Adrenal gland (tissue), 19 donors: ENCODE results near the gene PRR18. TPM values are rescaled to one million over a fixed set of nuclear protein-coding genes. Genes with fewer than 3 reads are reported as not detected.

Experiments used
- DNase-seq, 7 donors: peaks; one replicate each; pipeline ENCODE4 v3.0.0-alpha.2; 2019 to 2020
- H3K27ac ChIP-seq, 5 donors: fragments of 200-600 bp; sonication (generic) in 4 of 5; 1 replicate in 3 of 5; 2 replicates in 2 of 5; pipeline versions ENCODE4 v1.5.1 to v1.8.0; 2016 to 2020; ENCODE audit warnings: mild to moderate bottlenecking in 1 of 5
- H3K27me3 ChIP-seq: fragments of 200-600 bp; 2 replicates; pipeline ENCODE4 v1.8.0; 2021
- H3K36me3 ChIP-seq, 2 donors: fragments of 200-600 bp; replicated peaks in 1 of 2; 1 replicate in 1 of 2; 2 replicates in 1 of 2; pipeline versions ENCODE4 v1.5.1 to v1.8.0; 2018 to 2022
- H3K4me1 ChIP-seq, 2 donors: fragments of 200-600 bp; replicated peaks in 1 of 2; 1 replicate in 1 of 2; 2 replicates in 1 of 2; pipeline versions ENCODE4 v1.5.1 to v1.8.0; 2018 to 2021
- H3K4me3 ChIP-seq, 4 donors: fragments of 200-600 bp; sonication (generic) in 3 of 4; one replicate each; pipeline ENCODE4 v1.5.1; 2016 to 2018
- H3K9me3 ChIP-seq, 3 donors: fragments of 200-600 bp; sonication (generic) in 1 of 3; replicated peaks in 1 of 3; 1 replicate in 2 of 3; 2 replicates in 1 of 3; pipeline versions ENCODE4 v1.5.1 to v1.8.0; 2016 to 2021
- POLR2A ChIP-seq, 2 donors: fragments of 450-650 bp; IDR thresholded peaks; one replicate each; pipeline ENCODE4 v1.6.1; 2017; ENCODE audit warnings: antibody characterized with exemption in 2 of 2, mild to moderate bottlenecking in 2 of 2, moderate library complexity in 1 of 2
- WGBS, 4 donors: extraction: QIAGEN DNeasy Blood & Tissue Kit in 2 of 4; methylation state at CpG; one replicate each; pipeline versions ENCODE4 v1.1.5 to v1.1.7; 2013 to 2017; 5-methylcytosine and 5-hydroxymethylcytosine counted together
- intact Hi-C, 2 donors: fragments of 100-400 bp; cut with DNase I; formaldehyde crosslinking; loops; one replicate each; pipeline versions ENCODE4 v1.14.1 to v1.15.0; 2022 to 2023
- long read RNA-seq, 10 donors: library from polyadenylated mRNA in 3 of 10; unstranded in 2 of 10; stranded (forward) in 1 of 10; transcript quantifications; one replicate each; pipeline ENCODE4 v2.0.0 and lab custom pipeline, GENCODE V29; 2021 to 2026
- polyA plus RNA-seq, 3 donors: library from polyadenylated mRNA; stranded (reverse); fragments of 200-250 nt in 2 of 3; fragments of 350-450 nt in 1 of 3; fragmentation: Illumina TruSeq in 1 of 3; extraction: RNeasy Lipid Tissue Mini Kit (QIAGEN cat#74804) in 1 of 3; gene quantifications; one replicate each; pipeline ENCODE4 v1.2.3, GENCODE V29; 2013 to 2014
- total RNA-seq, 9 donors: library from RNA; depleted of rRNA in 4 of 9; stranded (reverse); fragments of >200 nt in 4 of 9; fragments of 120-200 nt in 1 of 9; fragmentation: NEBNext Ultra II Directional in 1 of 9; extraction: Animal tissue kit (Norgen Biotek cat#: 25700) in 1 of 9; gene quantifications; one replicate each; pipeline versions ENCODE4 v1.1.0 to v1.2.4, GENCODE V29; 2013 to 2023
- TF ChIP-seq, protein P1 (sequence below), 6 experiments: fragments of 450-650 bp in 4 of 6; fragments of 200-600 bp in 2 of 6; sonication (generic) in 1 of 6; IDR thresholded peaks; 1 replicate in 5 of 6; 2 replicates in 1 of 6; pipeline versions ENCODE4 v1.5.1 to v1.8.0; 2016 to 2021; ENCODE audit warnings: antibody characterized with exemption in 6 of 6, mild to moderate bottlenecking in 2 of 6, moderate library complexity in 1 of 6
- donor health status: healthy with polysubstance abuse.
- donor health status: Bipolar disorder and iron deficiency.
- donor health status: DM: yes; HTN: yes; CAD: no.
- donor health status: DM: no; HTN: no; CAD: no.
- donor health status: DM: no; HTN: no; CAD: no.
- donor health status: DM: yes; HTN: yes; CAD: no.

The PRR18 gene, protein sequence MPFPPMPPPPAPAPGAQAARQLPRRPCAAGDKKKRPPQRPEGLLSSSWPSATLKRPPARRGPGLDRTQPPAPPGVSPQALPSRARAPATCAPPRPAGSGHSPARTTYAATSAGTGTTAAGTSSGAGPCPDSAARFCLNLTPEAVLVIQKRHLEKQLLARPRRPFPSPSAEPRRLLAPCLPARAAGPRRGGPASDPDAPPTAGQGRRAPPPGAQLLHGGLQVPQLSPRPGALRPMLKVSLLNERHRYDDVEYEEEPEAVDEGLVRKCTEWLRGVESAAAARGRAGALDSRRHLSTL
- under 1 TPM in 2 of 9 donors, not detected in 7; 0.07 to 0.60 TPM for total RNA-seq
- polyA plus RNA-seq, result under 1 TPM in 1 of 3 donors, not detected in 2; 0.07 TPM
- long read RNA-seq, donor 1, result 0 reads
- long read RNA-seq, donor 2, result 0 reads
- long read RNA-seq, donor 3, result 0 reads
- long read RNA-seq, donor 4, result 0 reads
- long read RNA-seq, donor 5, result 0 reads
- long read RNA-seq, donor 6, result 0 reads
- long read RNA-seq, donor 7, result 0 reads
- long read RNA-seq, donor 8, result 0 reads
- long read RNA-seq, donor 9, result 0 reads
- long read RNA-seq, donor 10, result 0 reads

DNA sequence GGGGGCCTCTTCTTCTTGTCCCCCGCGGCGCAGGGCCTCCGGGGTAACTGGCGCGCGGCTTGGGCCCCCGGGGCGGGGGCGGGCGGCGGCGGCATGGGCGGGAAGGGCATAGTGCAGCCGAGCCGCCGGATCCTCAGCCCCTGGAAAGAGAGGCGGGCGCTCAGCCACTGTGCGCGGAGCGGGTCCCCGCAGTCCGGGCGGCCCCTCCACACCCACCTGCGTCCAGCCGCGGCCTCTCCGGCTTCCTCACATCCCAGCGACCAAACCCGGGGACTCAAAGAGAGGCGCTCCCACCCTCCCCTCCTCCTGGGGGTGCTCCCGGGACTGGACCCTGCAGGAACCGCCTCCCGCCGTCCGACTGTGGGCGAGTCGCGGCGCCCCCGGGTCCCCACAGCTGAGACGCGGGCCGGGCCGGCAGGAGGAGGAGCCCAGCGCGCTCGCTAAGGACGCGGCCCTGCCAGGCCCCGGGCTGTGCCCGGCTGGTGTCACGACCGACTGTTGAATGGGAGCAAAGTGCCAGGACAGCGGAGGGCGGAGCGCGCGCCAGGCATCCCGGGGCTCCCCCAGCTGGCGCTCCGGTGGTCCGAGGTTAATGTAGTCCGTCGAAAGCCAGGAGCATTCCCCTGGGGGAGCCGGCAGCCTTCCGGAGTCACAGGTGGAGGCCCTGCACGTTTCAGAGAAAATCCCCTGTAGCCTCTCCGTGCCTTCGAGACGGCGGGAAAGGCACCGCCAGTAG is at the start of gene PRR18:
PRR18 (minus strand) TSS at position 360 of the 736 bp plus-strand sequence; CDS start at position 110, 250 bp downstream.
- WGBS, 4 donors, result 1 to 11% (median 5%) methylated on average over 27 to 74 of the region's 74 CpGs

DNA sequence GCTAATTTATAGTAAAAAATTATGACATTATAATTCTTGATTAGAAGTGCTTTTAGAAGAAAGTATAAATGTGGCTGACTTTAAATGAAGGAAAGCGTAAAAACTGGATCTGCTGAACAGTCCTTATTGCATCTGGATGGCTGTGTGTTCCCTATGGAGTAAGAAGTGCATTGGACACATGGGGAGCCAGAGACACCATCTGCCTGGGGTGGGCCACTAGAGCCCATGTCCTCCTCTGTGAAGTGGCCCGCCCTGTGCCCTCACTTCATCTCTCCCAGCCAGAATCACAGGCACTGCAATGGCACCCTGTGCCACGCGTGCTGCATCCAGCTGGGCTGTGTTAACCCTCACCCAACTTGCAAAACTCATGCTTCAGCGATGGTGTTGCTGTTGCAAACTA is 47.4 kb upstream of the PRR18 start:
- TF ChIP-seq, protein P1, sequence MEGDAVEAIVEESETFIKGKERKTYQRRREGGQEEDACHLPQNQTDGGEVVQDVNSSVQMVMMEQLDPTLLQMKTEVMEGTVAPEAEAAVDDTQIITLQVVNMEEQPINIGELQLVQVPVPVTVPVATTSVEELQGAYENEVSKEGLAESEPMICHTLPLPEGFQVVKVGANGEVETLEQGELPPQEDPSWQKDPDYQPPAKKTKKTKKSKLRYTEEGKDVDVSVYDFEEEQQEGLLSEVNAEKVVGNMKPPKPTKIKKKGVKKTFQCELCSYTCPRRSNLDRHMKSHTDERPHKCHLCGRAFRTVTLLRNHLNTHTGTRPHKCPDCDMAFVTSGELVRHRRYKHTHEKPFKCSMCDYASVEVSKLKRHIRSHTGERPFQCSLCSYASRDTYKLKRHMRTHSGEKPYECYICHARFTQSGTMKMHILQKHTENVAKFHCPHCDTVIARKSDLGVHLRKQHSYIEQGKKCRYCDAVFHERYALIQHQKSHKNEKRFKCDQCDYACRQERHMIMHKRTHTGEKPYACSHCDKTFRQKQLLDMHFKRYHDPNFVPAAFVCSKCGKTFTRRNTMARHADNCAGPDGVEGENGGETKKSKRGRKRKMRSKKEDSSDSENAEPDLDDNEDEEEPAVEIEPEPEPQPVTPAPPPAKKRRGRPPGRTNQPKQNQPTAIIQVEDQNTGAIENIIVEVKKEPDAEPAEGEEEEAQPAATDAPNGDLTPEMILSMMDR (IDR thresholded peaks at IDR 0.05), result no peak
- no peak for TF ChIP-seq POLR2A (IDR thresholded peaks at IDR 0.05)

More for the DNA sequence above, at the start of gene PRR18:
- Histone ChIP-seq H3K36me3 (no peaks in the 10 kb centered on the region), H3K4me1 (peaks cover 0 to 7% of the 10 kb centered on the region in 2 donors), H3K9me3 (no peaks in the 10 kb centered on the region), H3K27me3 (peaks cover 40% of the 10 kb centered on the region), H3K27ac (no peak within 1 kb of the TSS), H3K4me3 (peak within 1 kb of the TSS in 1 of 4 donors; percentile 55)
- DNase-seq, result no peak
- TF ChIP-seq POLR2A (IDR thresholded peaks at IDR 0.05), result no peak
- TF ChIP-seq, protein P1 (IDR thresholded peaks at IDR 0.05), result no peak
- intact Hi-C loops, result no loop called here

DNA sequence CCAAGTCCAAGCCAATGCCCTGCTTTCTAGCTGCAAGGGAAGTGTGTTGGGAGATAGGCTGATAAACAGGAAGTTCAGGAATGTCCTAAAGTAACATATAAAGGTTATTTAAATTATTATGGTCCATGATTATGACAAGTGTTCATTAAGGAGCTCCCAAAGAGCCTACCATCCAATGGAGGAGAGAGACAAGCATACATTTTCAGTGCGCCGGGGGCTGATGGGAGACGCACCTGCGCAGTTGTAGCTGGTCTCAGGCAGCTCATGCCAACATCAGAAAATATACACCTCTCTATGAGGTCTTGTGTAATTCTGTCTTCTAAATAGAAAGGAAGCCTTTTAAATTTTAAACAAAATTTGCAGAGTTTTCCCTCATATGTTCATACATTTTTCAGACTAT is 46.8 kb upstream of the PRR18 start:
- no peak for TF ChIP-seq POLR2A (IDR thresholded peaks at IDR 0.05)
- TF ChIP-seq, protein P1 (IDR thresholded peaks at IDR 0.05), result no peak
- Histone ChIP-seq H3K36me3 (no peaks in the 10 kb centered on the region), H3K9me3 (no peaks in the 10 kb centered on the region), H3K4me1 (no peaks in the 10 kb centered on the region), H3K4me3 (no peak overlapping the region), H3K27me3 (peaks cover 11% of the 10 kb centered on the region), H3K27ac (no peak overlapping the region)
- no peak for DNase-seq
- 90 to 99% (median 95%) methylated on average over 4 of the region's 4 CpGs for WGBS, 4 donors
- intact Hi-C loops, result no loop called here

More for the DNA sequence above, 47.4 kb upstream of the PRR18 start:
- H3K36me3 ChIP-seq, result no peaks in the 10 kb centered on the region
- H3K27me3 ChIP-seq, result peaks cover 11% of the 10 kb centered on the region
- H3K9me3 ChIP-seq, result no peaks in the 10 kb centered on the region
- no peaks in the 10 kb centered on the region for H3K4me1 ChIP-seq
- no peak overlapping the region for H3K4me3 ChIP-seq
- 71 to 80% (median 72%) methylated on average over 5 of the region's 5 CpGs for WGBS, 4 donors
- DNase-seq, result no peak
- intact Hi-C loops, result no loop called here
- H3K27ac ChIP-seq, result no peak overlapping the region

DNA sequence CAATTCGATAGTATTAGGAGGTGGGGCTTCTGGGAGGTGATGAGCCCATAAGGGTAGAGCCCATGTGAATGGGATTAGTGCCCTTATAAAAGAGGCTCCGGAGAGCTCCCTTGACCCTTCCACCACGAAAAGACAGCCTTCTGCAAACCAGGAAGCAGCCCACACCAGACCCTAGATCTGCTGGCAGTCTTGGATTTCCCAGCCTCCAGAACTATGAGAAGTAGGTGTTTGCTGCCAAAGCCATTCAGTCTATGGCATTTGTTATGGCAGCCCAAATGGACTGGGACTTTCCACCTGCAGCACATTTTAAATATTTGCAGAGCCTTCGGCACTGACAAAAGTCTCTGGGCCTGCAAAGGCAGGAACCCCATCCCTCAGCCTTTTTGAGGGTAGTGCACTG is 46.0 kb upstream of the PRR18 start:
- TF ChIP-seq POLR2A (IDR thresholded peaks at IDR 0.05), result no peak
- TF ChIP-seq, protein P1 (IDR thresholded peaks at IDR 0.05), result no peak
- Histone ChIP-seq H3K27ac (no peak overlapping the region), H3K27me3 (peaks cover 11% of the 10 kb centered on the region), H3K4me1 (no peaks in the 10 kb centered on the region), H3K4me3 (no peak overlapping the region), H3K36me3 (no peaks in the 10 kb centered on the region), H3K9me3 (no peaks in the 10 kb centered on the region)
- DNase-seq, result no peak
- 72 to 88% (median 80%) methylated on average over 3 to 4 of the region's 4 CpGs for WGBS, 4 donors
- intact Hi-C loops, result no loop called here
